ENCODE results near the gene FAM20A.
"Not testable (repeated sequence)": the region's sequence is repeated elsewhere in the genome, so short reads cannot be mapped to it uniquely, and the experiment has no call there.

Gene FAM20A

DNA sequence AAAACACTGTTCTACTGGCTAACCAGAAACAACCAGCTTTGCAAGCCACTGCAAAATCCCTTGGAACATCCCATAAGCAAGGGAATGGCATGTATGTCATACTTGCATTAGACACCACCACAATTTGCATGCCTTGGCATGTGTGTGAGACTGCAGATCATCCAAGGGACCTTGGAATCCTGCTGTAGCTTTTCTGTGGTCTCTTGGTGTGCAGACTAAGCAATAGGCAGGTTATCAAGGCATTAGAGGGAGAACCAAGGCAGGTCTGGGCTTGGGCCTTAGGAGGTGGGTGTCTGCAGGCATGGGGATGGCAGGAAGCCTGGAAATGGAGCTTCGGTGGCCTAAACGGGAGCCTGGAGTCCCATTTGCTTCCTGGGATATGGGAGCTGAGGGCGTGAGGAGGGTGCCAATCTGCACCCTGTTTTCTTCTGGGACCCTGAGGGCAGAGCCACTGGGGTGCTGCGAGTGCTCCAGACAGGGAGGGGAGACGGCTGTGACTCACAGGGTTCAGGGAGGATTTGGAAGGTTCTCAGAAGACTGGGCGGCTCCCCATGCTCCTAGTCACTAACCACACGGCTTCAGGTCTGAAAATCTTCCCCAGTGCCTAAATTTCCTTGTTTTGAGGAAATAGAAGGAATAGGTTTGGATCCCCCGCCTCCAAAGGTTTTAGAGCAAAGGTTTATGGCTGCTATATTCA, 36.6 kb downstream of the FAM20A start:
- DNase-seq, result no peak

- no peak for DNase-seq
Measured at GRCh38 chr17:68562736-68563135, 38.4 kb downstream of the FAM20A start.

DNA sequence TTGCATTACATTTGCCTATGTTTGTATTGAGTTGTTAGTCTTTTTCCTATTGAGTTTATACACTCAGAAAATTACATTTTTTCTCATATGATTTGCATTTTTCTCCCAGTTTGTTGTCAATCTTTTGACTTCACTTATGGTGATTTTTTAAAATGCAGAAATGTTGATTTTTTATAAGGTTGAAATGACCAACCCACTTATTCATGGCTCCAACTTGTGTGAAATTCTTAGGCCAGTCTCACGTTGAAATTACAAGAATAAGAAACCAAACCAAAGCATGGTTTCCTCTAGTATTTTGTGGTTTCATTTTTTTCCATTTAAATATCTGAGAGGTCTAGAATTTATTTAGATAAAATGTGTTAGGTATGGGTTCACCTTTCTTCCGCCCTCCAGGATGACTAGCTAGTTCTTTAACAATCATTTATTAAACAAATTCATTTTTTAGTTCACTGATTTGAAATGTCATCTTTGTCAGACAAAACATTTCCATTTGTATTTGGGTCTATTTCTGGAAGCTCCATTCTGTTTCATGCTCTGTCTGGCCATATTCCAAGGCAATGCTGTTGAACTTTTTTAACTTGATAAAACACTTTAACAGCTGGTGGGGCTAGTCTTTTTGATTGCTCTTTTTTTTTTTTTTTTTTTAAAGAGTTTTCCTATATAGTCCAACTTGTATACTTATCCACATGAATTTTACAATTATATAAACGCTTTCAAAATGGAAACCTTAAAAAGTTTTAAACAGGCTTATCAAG, 40.0 kb downstream of the FAM20A start:
- no peak for DNase-seq

DNA sequence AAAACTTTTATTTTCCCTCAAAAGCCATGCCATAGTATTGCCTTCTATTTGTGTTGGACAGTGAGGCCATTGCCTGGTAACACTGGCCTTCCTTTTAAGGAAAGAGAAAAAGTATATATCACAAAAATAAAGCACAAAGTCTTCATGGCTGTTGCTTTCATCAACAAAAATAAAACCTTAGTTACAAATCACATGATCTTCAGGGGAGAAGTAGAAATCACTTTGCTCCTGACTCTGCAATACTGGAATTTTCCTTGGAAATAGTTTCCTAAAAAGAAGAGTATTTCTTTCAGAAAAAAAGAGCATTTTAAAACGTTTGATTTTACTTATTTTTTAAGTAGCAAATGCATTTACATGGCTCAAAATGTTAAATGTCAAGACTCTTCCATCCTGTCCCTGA, 41.9 kb downstream of the FAM20A start:
- DNase-seq, result no peak

DNA sequence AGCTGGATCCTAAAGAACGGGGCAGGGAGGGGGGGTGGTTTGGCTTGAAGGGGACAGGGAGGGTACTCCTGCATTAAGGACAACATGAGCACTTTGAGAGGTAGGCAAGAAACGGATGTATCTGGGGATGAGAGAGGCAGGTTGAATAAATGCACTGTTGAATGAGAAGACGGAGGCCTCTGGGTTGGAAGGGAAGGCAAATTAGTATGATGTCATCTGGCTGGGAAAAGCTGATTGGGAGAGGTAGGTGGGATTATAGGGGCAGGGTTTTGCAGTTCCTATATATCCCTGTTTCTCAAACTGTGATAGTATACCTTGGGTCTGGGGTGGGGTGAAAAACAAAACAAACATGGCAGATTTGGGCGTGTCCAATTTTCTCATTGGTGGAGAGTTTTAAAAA, 44.6 kb downstream of the FAM20A start:
- no peak for DNase-seq

DNA sequence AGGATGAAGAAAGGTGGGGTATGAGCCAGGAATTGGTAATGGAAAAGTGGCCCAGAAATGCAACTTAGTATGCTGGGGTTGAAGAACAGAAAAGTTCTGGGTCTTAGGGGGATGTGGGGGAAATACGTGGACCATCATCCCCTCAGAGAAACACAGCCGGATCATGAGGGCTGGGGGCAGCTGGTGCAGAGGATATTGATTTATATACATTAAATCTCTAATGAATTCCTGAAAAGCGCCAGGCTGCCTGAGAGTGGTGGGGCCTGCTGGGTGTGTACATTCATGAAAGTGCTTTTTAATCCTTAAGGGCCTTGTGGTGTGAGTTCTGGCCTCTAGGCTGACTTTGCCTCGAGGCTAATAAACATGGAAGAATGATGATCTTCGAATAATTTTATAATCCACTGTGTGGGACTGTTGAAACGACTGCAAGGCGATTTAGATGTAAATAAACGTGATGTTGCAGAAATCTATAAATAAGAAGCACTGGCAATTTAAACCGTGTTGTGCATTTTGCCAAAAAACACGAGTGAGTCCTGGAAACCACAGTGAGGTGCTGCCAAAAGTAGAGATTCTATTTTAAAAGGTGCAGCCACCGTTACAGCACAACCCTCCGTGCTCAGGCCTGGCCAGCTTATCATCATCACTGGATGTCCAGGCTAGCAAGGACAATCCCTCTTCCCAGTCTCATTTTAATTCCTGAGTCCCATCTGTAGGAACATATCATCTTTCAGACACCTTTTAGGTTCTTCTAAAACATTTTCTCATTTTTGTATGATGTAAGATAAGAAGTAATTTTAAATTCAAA, 56.9 kb downstream of the FAM20A start:
- DNase-seq, result no peak

GRCh38 chr17:68542698-68543463, 58.3 kb downstream of the FAM20A start:
- DNase-seq, result no peak

DNA sequence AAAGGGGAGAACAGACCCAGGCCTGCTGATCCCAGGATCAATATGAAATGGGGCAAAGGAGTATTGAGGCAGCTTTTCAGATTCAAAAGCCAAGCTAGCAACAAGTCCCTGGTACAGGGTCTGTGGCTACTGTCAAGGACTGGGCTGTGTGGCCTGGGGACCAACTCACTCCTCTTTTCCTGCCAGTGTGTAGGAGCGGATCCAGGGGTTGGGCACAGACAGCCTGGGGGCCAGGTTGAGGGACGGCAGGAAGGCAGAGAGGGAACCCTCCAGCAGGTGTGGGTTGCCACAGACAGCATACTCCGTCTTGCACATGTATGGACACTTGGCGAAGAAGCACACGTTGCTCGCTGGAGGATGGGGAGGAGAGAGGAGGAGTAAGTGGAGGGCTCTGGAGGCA, 59.4 kb downstream of the FAM20A start:
- no peak for DNase-seq

- no peak for DNase-seq
Measured at GRCh38 chr17:68540981-68541380, 60.2 kb downstream of the FAM20A start.

- DNase-seq, result no peak
Measured at GRCh38 chr17:68539548-68540467, 61.4 kb downstream of the FAM20A start.

DNA sequence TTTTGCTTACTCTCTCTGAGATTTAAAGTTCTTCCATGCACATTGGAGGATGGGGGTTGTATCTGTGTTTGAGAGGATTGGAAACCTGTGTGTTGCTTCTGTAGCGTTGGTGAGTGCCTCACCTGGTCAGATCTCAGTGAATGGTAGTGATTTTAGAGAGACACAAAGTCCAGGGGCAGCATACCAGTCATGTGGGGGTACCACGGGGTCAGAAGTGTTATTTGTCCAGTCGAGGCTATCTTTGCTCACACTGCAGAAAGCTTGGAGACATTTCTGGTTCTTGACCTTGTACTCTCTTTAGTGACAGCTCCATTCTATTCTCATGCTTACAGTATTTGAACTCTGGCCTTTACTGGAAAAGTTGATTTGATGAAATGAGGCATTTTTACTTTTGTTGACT, 65.2 kb downstream of the FAM20A start:
- no peak for DNase-seq

- no peak for DNase-seq
Measured at GRCh38 chr17:68534695-68535088, 66.5 kb downstream of the FAM20A start.

DNA sequence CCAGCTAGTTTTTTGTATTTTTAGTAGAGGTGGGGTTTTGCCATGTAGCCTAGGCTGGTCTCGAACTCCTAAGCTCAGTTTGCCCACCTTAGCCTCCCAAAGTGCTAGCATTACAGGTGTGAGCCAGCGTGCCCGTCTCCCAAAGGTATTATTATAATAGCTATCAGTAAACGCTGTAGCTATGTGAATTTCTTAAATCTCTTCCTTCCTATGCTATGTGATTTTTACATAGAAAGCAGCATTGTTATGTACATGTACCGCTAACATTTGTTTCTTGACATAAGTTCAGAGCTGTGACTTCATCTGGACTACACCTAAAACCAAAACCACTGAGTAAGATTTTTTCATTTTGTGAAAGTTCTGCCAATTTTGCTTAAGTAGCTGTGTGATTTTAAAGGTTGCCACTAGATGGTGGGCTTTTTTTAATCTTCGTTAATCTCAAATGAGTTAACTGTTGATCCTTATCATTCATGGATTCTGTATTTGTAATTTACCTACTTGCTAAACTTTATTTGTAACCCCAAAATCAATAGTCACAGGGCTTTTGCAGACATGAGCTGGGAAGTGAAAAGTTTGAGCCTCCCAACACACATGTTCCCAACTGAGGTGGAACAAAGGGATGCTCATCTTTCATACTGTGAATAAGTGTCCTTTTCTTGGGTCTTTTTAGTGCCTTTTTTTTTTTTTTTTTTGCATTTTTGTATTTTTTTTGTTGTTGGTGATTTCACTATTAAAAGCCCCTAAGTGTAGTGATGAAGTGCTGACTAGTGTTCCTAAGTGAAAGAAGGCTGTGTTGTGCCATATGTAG, 67.1 kb downstream of the FAM20A start:
- no peak for DNase-seq

- no peak for DNase-seq
Measured at GRCh38 chr17:68532826-68533225, 68.3 kb downstream of the FAM20A start.

DNA sequence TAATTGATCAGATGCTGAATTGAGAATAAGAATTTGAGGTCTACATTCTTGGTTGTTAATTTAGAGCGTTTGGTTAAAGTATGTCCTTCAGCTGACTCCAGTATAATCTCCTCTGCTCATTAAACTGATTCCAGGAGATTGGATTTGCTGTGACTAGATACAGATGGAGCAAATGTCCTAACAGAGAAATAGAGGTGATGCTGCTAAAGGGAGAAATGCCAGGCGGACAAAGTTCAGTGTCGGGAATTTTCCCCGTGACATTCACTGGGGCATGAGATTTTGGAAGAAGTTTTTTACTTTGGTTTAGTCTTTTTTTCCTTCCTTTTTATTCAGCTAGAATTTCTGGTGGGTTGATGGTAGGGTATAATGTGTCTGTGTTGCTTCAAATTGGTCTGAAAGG, 69.9 kb downstream of the FAM20A start:
- DNase-seq, result no peak

DNA sequence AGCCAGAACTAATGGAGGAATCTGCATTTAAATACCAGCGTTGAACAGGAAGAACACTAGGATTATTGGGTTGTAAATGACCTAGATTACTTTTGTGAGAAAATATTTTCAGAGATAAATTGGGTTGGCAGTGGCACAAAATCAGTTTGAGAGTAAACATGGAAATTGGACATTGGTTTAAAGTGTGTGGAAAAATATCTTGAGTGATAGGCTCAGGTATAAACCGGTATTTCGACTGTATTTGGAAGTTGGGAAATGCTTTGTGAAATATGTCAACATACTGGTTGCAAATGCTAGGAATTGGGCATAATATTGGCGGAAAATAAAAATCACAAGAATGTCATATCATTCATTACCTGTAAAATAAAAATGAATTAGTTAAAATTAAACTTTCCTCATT, 73.9 kb downstream of the FAM20A start:
- no peak for DNase-seq

DNA sequence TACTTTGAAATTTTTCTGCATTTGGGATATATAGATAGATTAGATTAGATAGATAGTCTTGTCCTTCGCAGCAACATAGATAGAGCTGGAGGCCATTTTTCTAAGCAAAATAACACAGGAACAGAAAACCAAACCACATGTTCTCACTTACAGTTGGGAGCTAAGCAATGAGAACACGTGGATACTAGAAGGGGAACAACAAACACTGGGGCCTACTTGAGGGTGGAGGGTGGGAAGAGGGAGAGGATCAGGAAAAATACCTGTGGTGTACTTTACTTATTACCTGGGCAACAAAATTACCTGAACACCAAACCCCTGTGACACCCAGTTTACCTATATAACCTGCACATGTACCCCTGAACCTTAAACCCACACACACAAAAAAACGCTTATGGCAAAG, 74.6 kb downstream of the FAM20A start:
- DNase-seq, result no peak

DNA sequence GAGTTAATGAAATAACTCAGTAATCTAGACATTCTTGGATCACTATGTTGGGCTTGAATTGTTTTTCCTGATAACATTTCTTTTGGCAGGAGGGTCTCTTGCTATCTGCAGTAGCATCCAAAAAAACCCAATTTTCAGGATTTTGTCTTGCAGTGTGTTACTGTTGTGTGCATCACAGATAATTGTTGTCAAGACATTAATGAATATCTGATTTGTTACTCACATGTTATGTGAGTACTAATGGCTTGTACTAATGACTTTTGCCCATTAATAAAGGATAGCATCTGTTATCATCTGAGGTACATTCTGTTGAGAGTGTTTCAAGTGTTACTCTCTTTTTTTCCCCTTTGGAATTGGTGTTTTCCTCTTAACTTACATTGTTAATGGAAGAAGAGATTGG, 78.9 kb downstream of the FAM20A start:
- DNase-seq, result no peak

DNA sequence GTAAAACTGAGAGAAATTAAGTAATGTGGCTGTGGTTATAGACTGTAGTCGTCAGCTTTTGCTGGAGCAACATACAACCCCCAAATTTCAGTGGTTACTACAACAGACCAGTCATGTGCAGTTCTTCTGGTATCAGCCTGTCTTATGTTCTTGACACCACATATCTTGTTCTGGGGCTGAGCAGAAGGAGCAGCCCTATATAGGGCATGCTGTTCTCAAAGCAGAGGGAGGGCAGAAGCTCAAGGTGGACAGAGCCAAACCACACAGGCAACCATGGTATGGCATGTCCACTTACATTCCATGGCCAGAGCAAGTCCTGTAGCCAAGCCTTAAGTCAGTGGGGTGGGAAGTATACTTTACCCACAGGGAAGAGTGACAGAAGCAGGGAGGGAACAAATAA, 81.3 kb downstream of the FAM20A start:
- no peak for DNase-seq

DNA sequence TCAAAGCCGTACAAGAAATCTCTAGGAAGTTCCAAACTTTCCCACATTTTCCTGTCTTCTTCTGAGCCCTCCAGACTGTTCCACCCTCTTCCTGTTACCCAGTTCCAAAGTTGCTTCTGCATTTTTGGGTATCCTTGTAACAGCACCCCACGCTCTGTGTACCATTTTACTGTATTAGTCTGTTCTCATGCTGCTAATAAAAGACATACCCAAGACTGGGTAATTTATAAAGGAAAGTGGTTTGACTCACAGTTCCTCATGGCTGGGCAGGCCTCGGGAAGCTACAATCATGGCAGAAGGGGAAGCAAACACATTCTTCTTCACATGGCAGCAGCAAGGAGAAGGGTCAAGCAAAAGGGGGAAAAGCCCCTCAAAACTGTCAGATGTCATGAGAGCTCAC, 82.1 kb downstream of the FAM20A start:
- DNase-seq, result not testable (repeated sequence)
